Measurements from ENCODE around the gene CEACAM5. TPM values are rescaled to one million over a fixed set of nuclear protein-coding genes. Genes with fewer than 3 reads are reported as not detected.

The CEACAM5 gene
- total RNA-seq, 1 experiment from 2014 or later: 18.1 TPM

DNA sequence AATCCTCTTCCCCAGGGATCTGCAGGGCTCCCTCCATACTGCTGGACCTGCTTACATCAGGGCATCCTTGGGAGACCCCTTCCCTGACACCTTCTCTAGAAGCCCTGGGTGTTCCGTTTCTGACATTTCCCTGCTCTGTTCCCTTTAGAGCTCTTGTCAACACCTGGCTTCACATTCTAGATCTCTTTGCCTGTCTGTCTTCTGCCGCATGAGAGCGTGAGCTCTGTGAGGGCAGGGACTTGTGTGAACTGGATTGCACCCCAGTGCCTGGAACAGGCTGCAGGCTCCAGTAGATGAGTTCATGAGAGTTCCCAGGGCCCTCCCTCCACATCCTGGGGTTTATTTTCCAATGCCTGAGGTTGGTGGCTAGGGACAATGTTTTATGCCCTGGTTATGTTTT is 21.0 kb upstream of the CEACAM5 start:
- Histone ChIP-seq H3K9me3 (ENCODE audit: insufficient read depth, low read depth) (no peaks in the 10 kb centered on the region), H3K36me3 (ENCODE audit: low read depth) (no peaks in the 10 kb centered on the region), H3K9me2 (ENCODE audit: insufficient read depth) (no peaks in the 10 kb centered on the region), H3K27me3 (ENCODE audit: insufficient read depth, low read depth) (peaks cover 65% of the 10 kb centered on the region), H3K4me2 (no peak overlapping the region), H3F3A (ENCODE audit: insufficient read depth, low read depth) (no peaks in the 10 kb centered on the region), H3K79me2 (ENCODE audit: low read depth) (no peaks in the 10 kb centered on the region), H3K4me3 (no peak overlapping the region), H3K27ac (no peak overlapping the region), H2AFZ (no peak overlapping the region), H4K20me1 (ENCODE audit: insufficient read depth) (no peaks in the 10 kb centered on the region), H3K4me1 (replicated peaks; ENCODE audit: insufficient read depth) (no peaks in the 10 kb centered on the region)
- CTCF ChIA-PET: no interaction called here
- POLR2A ChIA-PET (ENCODE audit: unreplicated experiment): no interaction called here
- intact Hi-C loops (cut with micrococcal nuclease; ENCODE audit: unreplicated experiment): no loop called here
- no TSS peak for BruUV-seq (replicated peaks)
- no peak for DNase-seq
- TF ChIP-seq EZH2 (IDR thresholded peaks at IDR 0.05; ENCODE audit: low read depth): no peak
- TF ChIP-seq, protein P1, sequence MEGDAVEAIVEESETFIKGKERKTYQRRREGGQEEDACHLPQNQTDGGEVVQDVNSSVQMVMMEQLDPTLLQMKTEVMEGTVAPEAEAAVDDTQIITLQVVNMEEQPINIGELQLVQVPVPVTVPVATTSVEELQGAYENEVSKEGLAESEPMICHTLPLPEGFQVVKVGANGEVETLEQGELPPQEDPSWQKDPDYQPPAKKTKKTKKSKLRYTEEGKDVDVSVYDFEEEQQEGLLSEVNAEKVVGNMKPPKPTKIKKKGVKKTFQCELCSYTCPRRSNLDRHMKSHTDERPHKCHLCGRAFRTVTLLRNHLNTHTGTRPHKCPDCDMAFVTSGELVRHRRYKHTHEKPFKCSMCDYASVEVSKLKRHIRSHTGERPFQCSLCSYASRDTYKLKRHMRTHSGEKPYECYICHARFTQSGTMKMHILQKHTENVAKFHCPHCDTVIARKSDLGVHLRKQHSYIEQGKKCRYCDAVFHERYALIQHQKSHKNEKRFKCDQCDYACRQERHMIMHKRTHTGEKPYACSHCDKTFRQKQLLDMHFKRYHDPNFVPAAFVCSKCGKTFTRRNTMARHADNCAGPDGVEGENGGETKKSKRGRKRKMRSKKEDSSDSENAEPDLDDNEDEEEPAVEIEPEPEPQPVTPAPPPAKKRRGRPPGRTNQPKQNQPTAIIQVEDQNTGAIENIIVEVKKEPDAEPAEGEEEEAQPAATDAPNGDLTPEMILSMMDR (conservative IDR thresholded peaks at IDR 0.05): no peak

DNA sequence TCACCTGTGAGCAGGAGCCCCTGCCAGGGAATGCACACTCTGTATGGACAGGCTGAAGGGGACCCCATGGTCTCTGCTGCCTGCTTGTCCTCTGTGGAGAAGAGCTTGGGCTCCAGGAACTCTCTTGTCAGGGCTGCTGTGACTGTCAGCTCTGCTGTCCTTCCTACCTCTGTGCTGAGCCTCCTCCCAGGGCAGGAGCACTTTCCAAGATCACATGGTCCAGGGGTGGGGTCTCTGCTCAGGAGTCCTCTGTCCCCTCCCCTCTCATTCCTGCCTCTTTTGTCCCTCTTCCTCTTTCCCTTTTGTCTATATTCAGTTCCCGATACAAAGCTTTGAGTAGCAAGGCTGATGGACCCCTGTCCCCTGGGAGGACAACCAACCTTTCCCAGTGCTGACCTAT is 20.3 kb upstream of the CEACAM5 start, which contains the start of gene CEACAM7:
TSS of gene CEACAM7 (minus strand) at position 173 of the 400 bp plus-strand sequence. CDS start at position 68, 105 bp downstream.
- Histone ChIP-seq H3F3A (ENCODE audit: insufficient read depth, low read depth) (no peaks in the 10 kb centered on the region), H3K4me1 (replicated peaks; ENCODE audit: insufficient read depth) (no peaks in the 10 kb centered on the region), H3K4me3 (no peak within 1 kb of the TSS), H3K9me3 (ENCODE audit: insufficient read depth, low read depth) (no peaks in the 10 kb centered on the region), H3K36me3 (ENCODE audit: low read depth) (no peaks in the 10 kb centered on the region), H3K9me2 (ENCODE audit: insufficient read depth) (no peaks in the 10 kb centered on the region), H4K20me1 (ENCODE audit: insufficient read depth) (no peaks in the 10 kb centered on the region), H2AFZ (no peak within 1 kb of the TSS), H3K79me2 (ENCODE audit: low read depth) (no peaks in the 10 kb centered on the region), H3K4me2 (no peak within 1 kb of the TSS), H3K27ac (no peak within 1 kb of the TSS), H3K27me3 (ENCODE audit: insufficient read depth, low read depth) (peaks cover 59% of the 10 kb centered on the region)
- TF ChIP-seq, protein P1 (conservative IDR thresholded peaks at IDR 0.05): no peak
- no peak for TF ChIP-seq EZH2 (IDR thresholded peaks at IDR 0.05; ENCODE audit: low read depth)
- BruUV-seq (replicated peaks): no TSS peak
- no peak for DNase-seq
- ChIA-PET CTCF (no interaction called here), POLR2A (ENCODE audit: unreplicated experiment) (no interaction called here)
- intact Hi-C loops (cut with micrococcal nuclease; ENCODE audit: unreplicated experiment): no loop called here

DNA sequence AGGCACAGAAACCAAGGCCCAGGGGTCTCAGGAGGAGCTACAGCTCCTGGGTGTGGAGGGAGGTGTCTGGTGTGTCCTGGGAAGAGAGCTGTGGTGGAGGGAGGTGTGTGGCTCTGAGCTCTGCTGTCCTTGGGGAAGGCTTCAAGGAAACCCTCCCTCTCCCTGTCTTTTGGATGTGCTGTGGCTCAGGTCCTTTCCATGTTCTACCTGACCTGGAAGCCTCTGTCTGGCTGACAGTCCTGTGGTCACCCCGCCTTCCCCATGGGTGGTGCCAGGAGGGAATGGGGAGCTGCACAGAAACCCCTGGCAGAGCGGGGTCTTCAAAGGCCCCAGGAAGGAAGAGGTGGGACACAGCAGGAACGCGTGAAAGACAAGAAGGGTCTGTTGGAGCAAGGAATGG is 19.7 kb upstream of the CEACAM5 start:
- H3K36me3 ChIP-seq (ENCODE audit: low read depth): no peaks in the 10 kb centered on the region
- no peak overlapping the region for H2AFZ ChIP-seq
- DNase-seq: no peak
- H3K4me1 ChIP-seq (replicated peaks; ENCODE audit: insufficient read depth): no peaks in the 10 kb centered on the region
- no peaks in the 10 kb centered on the region for H4K20me1 ChIP-seq (ENCODE audit: insufficient read depth)
- peaks cover 54% of the 10 kb centered on the region for H3K27me3 ChIP-seq (ENCODE audit: insufficient read depth, low read depth)
- intact Hi-C loops (cut with micrococcal nuclease; ENCODE audit: unreplicated experiment): no loop called here
- H3K4me2 ChIP-seq: no peak overlapping the region
- POLR2A ChIA-PET (ENCODE audit: unreplicated experiment): no interaction called here
- H3K9me2 ChIP-seq (ENCODE audit: insufficient read depth): no peaks in the 10 kb centered on the region
- no TSS peak for BruUV-seq (replicated peaks)
- H3F3A ChIP-seq (ENCODE audit: insufficient read depth, low read depth): no peaks in the 10 kb centered on the region
- CTCF ChIA-PET: no interaction called here
- H3K4me3 ChIP-seq: no peak overlapping the region
- no peaks in the 10 kb centered on the region for H3K79me2 ChIP-seq (ENCODE audit: low read depth)
- TF ChIP-seq EZH2 (IDR thresholded peaks at IDR 0.05; ENCODE audit: low read depth): no peak
- TF ChIP-seq, protein P1 (conservative IDR thresholded peaks at IDR 0.05): no peak
- H3K9me3 ChIP-seq (ENCODE audit: insufficient read depth, low read depth): no peaks in the 10 kb centered on the region
- H3K27ac ChIP-seq: no peak overlapping the region

Measured in PC-9 (cell line).